Breast epithelium (tissue), 4 donors: ENCODE data around the gene HNRNPF. TPM values are rescaled to one million over a fixed set of nuclear protein-coding genes. Genes with fewer than 3 reads are reported as not detected.

Source experiments
- DNase-seq, 2 donors: peaks; one replicate each; pipeline ENCODE4 v3.0.0-alpha.2; 2019; ENCODE audit warnings: low spot score in 2 of 2
- H3K27ac ChIP-seq, 2 donors: fragments of 200-600 bp; sonication (generic) in 1 of 2; one replicate each; pipeline ENCODE4 v1.5.1; 2016 to 2019; ENCODE audit warnings: mild to moderate bottlenecking in 1 of 2
- H3K27me3 ChIP-seq, 2 donors: fragments of 200-600 bp; sonication (generic) in 1 of 2; one replicate each; pipeline versions ENCODE4 v1.5.1 to v1.6.0; 2017 to 2019; ENCODE audit warnings: control low read depth in 1 of 2, mild to moderate bottlenecking in 1 of 2
- H3K36me3 ChIP-seq: fragments of 200-600 bp; one replicate; pipeline ENCODE4 v1.5.1; 2019
- H3K4me1 ChIP-seq, 2 donors: fragments of 200-600 bp; sonication (generic); one replicate each; pipeline ENCODE4 v1.5.1; 2016 to 2019; ENCODE audit warnings: control low read depth in 1 of 2
- H3K4me3 ChIP-seq, 3 donors: fragments of 200-600 bp; sonication (generic); 1 replicate in 2 of 3; 2 replicates in 1 of 3; pipeline ENCODE4 v1.5.1; 2016 to 2019; ENCODE audit warnings: mild to moderate bottlenecking in 3 of 3, moderate library complexity in 2 of 3
- H3K9me3 ChIP-seq, 2 donors: fragments of 200-600 bp; sonication (generic) in 1 of 2; one replicate each; pipeline ENCODE4 v1.5.1; 2016 to 2019; ENCODE audit warnings: control low read depth in 1 of 2
- POLR2A ChIP-seq: fragments of 450-650 bp; IDR thresholded peaks from one replicate; pipeline ENCODE4 v1.6.1; 2016; ENCODE audit warnings: antibody characterized with exemption, mild to moderate bottlenecking, moderate library complexity
- POLR2AphosphoS5 ChIP-seq, 3 donors: sonication (generic); formaldehyde crosslinking; IDR thresholded peaks; one replicate each; pipeline ENCODE4 v1.6.1; 2017; ENCODE audit warnings: antibody characterized with exemption in 3 of 3
- intact Hi-C: fragments of 100-400 bp; cut with DNase I; formaldehyde crosslinking; loops from one replicate; pipeline ENCODE4 v1.15.1; 2023; ENCODE audit warnings: low total_unique reads
- total RNA-seq, 3 donors: library from RNA; depleted of rRNA; stranded (reverse); fragments of >200 nt; gene quantifications; one replicate each; pipeline ENCODE4 v1.1.0, GENCODE V29; 2016
- TF ChIP-seq, protein P1 (sequence below), 3 donors: fragments of 450-650 bp; IDR thresholded peaks; one replicate each; pipeline ENCODE4 v1.5.1; 2016 to 2017; ENCODE audit warnings: antibody characterized with exemption in 3 of 3, mild to moderate bottlenecking in 3 of 3, moderate library complexity in 3 of 3

HNRNPF gene
- total RNA-seq, 3 donors from 2014 or later, result 175 to 213 (median 207) TPM

DNA sequence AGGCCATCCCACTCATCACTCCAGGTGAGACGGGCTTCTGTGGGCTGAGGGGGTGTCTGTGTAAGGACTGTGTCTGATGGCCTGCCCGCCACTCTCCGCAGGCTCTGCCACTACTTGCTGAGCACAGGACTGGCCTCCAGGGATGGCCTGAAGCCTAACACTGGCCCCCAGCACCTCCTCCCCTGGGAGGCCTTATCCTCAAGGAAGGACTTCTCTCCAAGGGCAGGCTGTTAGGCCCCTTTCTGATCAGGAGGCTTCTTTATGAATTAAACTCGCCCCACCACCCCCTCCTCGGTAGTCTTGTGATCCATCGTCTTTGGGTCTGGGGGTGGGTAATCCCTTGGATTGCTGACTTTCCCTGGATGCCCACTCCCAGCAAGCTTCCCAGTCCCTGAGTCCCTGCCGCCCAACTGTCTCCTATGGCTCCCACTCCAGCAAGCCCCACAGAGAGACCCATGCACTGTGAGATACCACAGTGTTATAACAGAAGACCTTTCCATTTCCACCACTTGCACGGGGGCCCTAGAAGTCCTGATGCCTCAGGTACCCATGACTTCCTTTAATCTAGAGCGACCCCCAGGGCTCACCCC is 32.8 kb downstream of the HNRNPF start:
- Histone ChIP-seq H3K9me3 (no peaks in the 10 kb centered on the region), H3K27me3 (no peaks in the 10 kb centered on the region), H3K4me1 (no peaks in the 10 kb centered on the region), H3K4me3 (no peak overlapping the region), H3K36me3 (no peaks in the 10 kb centered on the region), H3K27ac (no peak overlapping the region)
- intact Hi-C loops, result no loop called here
- no peak for TF ChIP-seq POLR2AphosphoS5 (IDR thresholded peaks at IDR 0.05)
- no peak for TF ChIP-seq POLR2A
- TF ChIP-seq, protein P1, sequence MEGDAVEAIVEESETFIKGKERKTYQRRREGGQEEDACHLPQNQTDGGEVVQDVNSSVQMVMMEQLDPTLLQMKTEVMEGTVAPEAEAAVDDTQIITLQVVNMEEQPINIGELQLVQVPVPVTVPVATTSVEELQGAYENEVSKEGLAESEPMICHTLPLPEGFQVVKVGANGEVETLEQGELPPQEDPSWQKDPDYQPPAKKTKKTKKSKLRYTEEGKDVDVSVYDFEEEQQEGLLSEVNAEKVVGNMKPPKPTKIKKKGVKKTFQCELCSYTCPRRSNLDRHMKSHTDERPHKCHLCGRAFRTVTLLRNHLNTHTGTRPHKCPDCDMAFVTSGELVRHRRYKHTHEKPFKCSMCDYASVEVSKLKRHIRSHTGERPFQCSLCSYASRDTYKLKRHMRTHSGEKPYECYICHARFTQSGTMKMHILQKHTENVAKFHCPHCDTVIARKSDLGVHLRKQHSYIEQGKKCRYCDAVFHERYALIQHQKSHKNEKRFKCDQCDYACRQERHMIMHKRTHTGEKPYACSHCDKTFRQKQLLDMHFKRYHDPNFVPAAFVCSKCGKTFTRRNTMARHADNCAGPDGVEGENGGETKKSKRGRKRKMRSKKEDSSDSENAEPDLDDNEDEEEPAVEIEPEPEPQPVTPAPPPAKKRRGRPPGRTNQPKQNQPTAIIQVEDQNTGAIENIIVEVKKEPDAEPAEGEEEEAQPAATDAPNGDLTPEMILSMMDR (IDR thresholded peaks at IDR 0.05), result no peak
- peak in 1 of 2 donors; percentile 39 for DNase-seq

DNA sequence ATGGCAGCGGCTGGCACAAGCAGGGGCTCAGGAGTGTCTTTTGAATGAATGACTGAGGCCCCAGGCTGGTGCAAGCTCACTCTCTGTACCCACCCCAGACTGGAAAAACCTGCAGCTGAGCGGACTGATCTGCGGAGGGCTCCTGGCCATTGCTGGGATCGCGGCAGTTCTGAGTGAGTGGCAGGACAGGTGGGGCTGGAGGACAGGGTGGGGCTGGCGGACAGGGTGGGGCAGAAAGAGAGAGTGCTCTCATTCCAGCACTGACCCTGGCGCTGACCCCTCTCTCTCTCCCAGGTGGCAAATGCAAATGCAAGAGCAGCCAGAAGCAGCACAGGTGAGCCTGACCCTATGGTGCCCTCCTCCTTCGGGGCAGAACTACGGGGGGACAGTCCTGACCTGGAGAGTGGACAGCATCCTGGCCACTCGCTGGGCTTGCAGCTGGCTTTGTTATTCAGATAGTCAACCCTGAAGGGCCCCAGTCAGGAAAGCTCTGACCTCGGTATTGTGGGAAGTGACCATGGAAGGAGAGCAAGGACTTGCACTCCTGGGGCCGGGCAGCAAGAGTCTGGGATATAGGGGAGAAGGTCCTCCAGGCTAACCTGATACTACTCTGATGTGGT is 33.5 kb downstream of the HNRNPF start:
- Histone ChIP-seq H3K36me3 (no peaks in the 10 kb centered on the region), H3K4me3 (no peak overlapping the region), H3K27ac (no peak overlapping the region), H3K9me3 (no peaks in the 10 kb centered on the region), H3K4me1 (no peaks in the 10 kb centered on the region), H3K27me3 (no peaks in the 10 kb centered on the region)
- peak in 1 of 2 donors; percentile 15 for DNase-seq
- intact Hi-C loops, result loop anchor here (1.0 kb wide), 1 partner anchor 16 kb away; no protein-coding TSS in a partner anchor
- TF ChIP-seq, protein P1 (IDR thresholded peaks at IDR 0.05), result no peak
- no peak for TF ChIP-seq POLR2AphosphoS5 (IDR thresholded peaks at IDR 0.05)
- no peak for TF ChIP-seq POLR2A

DNA sequence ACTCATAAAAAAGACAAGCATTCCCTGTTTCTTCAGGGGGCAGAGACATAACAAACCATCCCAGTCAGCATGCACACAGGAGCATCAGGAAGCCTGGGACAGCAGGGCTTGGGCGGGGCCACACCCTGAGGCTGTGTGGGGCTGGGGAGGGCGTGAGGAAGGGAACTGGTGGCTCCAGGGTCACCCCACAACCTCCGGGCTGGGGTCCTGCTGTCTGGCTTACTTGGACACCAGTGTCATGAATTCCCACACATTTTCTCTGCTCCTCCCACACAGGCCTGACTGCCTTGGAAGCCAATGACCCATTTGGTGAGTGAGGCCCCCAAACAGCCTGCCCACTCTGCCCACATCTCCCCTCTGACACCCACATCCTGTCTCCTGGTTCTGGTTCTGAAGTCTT is 34.8 kb downstream of the HNRNPF start:
- DNase-seq, result no peak
- Histone ChIP-seq H3K4me3 (no peak overlapping the region), H3K27me3 (no peaks in the 10 kb centered on the region), H3K36me3 (no peaks in the 10 kb centered on the region), H3K27ac (no peak overlapping the region), H3K9me3 (no peaks in the 10 kb centered on the region), H3K4me1 (no peaks in the 10 kb centered on the region)
- TF ChIP-seq POLR2AphosphoS5 (IDR thresholded peaks at IDR 0.05), result no peak
- TF ChIP-seq, protein P1 (IDR thresholded peaks at IDR 0.05), result no peak
- no peak for TF ChIP-seq POLR2A
- intact Hi-C loops, result no loop called here

DNA sequence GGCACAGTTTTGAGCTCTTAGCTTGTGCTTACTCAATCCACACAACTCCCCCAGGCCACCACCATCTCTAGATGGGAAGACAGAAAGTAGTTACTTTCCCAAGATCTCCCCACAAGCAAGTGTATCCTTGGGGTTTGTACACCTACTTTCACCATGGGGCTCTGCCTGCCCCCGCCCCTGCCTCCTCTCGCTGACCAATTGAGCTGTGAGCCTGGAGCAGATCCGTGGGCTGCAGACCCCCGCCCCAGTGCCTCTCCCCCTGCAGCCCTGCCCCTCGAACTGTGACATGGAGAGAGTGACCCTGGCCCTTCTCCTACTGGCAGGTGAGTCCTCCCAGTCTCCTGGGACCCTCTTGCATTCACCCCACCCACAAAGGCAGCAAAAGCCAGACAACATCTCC is 35.5 kb downstream of the HNRNPF start:
- no peaks in the 10 kb centered on the region for H3K9me3 ChIP-seq
- TF ChIP-seq, protein P1 (IDR thresholded peaks at IDR 0.05), result no peak
- TF ChIP-seq POLR2A, result no peak
- no peak for TF ChIP-seq POLR2AphosphoS5 (IDR thresholded peaks at IDR 0.05)
- H3K27me3 ChIP-seq, result no peaks in the 10 kb centered on the region
- no peak overlapping the region for H3K4me3 ChIP-seq
- no peak for DNase-seq
- H3K36me3 ChIP-seq, result no peaks in the 10 kb centered on the region
- H3K4me1 ChIP-seq, result no peaks in the 10 kb centered on the region
- H3K27ac ChIP-seq, result no peak overlapping the region
- intact Hi-C loops, result no loop called here

DNA sequence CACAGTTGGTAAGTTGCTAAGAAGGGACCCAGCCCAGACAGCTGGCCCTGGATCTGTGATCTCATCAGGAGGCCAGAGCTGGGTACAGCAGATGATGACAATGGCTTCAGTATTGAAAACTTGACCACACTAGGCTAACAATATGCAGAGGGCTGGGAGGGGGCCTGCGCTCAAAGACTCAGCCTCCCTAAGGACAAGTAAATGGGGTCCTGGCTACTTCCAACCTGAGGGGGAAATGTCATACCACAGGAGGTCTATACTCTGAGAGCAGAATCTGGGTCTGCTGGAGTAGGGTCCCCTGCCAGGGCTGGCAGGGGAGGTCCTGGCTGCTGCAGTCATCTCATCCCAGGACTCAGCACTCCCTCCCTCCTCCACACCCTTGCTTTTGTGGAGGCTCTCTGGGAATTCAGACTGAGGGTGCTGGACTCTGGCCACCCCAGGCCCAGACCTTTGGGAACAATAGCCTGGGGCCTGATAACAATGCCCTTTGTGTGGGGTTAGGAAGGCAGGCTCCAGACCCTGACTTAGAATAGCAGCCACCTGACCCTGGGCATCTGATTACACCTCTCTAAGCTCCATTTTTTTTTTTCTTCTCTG is 36.1 kb downstream of the HNRNPF start:
- no peak for DNase-seq
- intact Hi-C loops, result no loop called here

More for the DNA sequence above, 36.1 kb downstream of the HNRNPF start:
- Histone ChIP-seq H3K4me1 (no peaks in the 10 kb centered on the region), H3K27me3 (no peaks in the 10 kb centered on the region), H3K4me3 (no peak overlapping the region), H3K9me3 (no peaks in the 10 kb centered on the region), H3K27ac (no peak overlapping the region), H3K36me3 (no peaks in the 10 kb centered on the region)
- TF ChIP-seq, protein P1 (IDR thresholded peaks at IDR 0.05), result no peak
- TF ChIP-seq POLR2AphosphoS5 (IDR thresholded peaks at IDR 0.05) (no peak), POLR2A (no peak)
